Brain microvascular endothelial cell (primary cell): ENCODE data around the gene MNX1.

Experiments used
- DNase-seq: peaks from one replicate; pipeline ENCODE4 v3.0.0-alpha.2; 2020
- H3K27ac ChIP-seq: fragments of 250-450 bp; sonication (Bioruptor Pico); 2 replicates; pipeline ENCODE4 v1.5.1; 2020; ENCODE audit warnings: mild to moderate bottlenecking, moderate library complexity
- H3K27me3 ChIP-seq: fragments of 250-450 bp; sonication (Bioruptor Pico); replicated peaks from 2 replicates; pipeline ENCODE4 v1.5.1; 2020; ENCODE audit warnings: mild to moderate bottlenecking
- H3K36me3 ChIP-seq: fragments of 250-450 bp; sonication (Bioruptor Pico); replicated peaks from 2 replicates; pipeline ENCODE4 v1.5.1; 2020; ENCODE audit warnings: mild to moderate bottlenecking
- H3K4me3 ChIP-seq: 2 replicates; pipeline ENCODE4 v1.5.1; 2011; ENCODE audit warnings: low read depth, mild to moderate bottlenecking, control low read depth, low read length, moderate library complexity
- in situ Hi-C: cut with HindIII; loops from 2 replicates; pipeline ENCODE4 v1.10.0; 2017; ENCODE audit warnings: low sequenced_read_pairs, low pct_ligation_motif_present
- TF ChIP-seq, protein P1 (sequence below): IDR thresholded peaks from 2 replicates; pipeline ENCODE4 v1.5.1; 2011; ENCODE audit warnings: low read depth, mild to moderate bottlenecking, moderate library complexity, low read length, control low read depth, inconsistent platforms; ENCODE audit errors: missing control alignments

Gene MNX1

DNA sequence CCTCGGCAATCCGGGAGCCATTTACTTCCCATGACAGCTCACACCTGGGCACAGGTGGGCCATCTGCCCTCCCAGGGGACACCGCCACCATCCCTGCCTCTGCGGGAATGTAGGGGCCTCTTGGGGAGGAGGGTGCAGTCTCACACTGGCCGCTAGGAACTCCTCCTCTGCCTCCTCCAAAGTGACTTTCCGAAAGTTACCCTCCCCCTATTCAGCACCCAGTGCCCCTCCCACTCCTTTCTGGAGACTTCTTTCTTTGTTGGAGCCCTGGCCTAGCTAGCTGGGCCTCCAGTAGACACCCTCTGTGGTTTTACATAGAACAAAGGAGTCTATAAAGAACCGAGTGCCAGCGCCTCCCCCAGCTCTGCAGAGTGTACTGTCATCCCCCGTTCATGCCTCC is 45.8 kb upstream of the MNX1 start:
- Histone ChIP-seq H3K4me3 (no peak overlapping the region), H3K27ac (no peak overlapping the region), H3K27me3 (no peaks in the 10 kb centered on the region), H3K36me3 (no peaks in the 10 kb centered on the region)
- in situ Hi-C loops = no loop called here
- TF ChIP-seq, protein P1, sequence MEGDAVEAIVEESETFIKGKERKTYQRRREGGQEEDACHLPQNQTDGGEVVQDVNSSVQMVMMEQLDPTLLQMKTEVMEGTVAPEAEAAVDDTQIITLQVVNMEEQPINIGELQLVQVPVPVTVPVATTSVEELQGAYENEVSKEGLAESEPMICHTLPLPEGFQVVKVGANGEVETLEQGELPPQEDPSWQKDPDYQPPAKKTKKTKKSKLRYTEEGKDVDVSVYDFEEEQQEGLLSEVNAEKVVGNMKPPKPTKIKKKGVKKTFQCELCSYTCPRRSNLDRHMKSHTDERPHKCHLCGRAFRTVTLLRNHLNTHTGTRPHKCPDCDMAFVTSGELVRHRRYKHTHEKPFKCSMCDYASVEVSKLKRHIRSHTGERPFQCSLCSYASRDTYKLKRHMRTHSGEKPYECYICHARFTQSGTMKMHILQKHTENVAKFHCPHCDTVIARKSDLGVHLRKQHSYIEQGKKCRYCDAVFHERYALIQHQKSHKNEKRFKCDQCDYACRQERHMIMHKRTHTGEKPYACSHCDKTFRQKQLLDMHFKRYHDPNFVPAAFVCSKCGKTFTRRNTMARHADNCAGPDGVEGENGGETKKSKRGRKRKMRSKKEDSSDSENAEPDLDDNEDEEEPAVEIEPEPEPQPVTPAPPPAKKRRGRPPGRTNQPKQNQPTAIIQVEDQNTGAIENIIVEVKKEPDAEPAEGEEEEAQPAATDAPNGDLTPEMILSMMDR = no peak
- no peak for DNase-seq

DNA sequence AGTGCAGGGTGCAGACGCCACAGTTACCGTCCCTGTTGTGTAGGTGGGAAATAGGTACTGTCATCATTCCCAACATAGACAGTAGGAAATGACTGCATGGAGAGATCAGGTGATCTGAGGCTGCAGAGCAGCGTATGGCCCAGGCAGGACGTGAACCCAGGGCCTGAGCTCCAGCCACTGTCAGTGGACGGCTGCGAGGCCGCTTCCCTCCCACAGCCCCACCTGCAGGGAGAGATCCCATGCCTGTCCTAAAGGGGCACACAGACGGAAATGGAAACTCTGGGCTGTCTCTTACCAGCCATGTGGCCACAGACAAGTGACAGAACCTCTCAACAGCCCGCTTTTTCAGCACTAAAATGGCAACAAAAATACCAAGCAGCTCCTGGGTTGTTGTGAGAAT is 44.5 kb upstream of the MNX1 start:
- H3K4me3 ChIP-seq = no peak overlapping the region
- H3K36me3 ChIP-seq = no peaks in the 10 kb centered on the region
- DNase-seq = no peak
- in situ Hi-C loops = no loop called here
- H3K27me3 ChIP-seq = no peaks in the 10 kb centered on the region
- no peak overlapping the region for H3K27ac ChIP-seq
- TF ChIP-seq, protein P1 = no peak

DNA sequence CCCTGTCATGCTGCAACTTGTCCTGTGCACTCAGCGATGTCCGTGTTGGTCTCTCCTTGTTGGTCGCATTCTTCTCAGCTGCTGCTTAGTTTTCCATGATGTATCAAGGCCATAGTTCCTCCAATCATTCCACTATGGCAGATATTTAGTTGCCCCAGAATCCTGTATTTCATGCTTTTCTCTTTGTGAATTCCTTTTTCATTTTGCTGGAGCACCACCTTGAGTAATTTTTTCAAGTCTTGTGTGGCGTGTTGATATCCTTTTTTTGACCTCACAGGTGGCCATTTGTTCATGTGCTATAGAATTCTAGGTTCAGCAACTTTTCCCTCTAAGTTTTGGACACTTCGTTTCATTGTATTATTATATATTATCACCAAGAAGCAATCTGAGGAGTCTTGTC is 42.7 kb upstream of the MNX1 start:
- TF ChIP-seq, protein P1 = no peak
- no peak for DNase-seq
- H3K27me3 ChIP-seq = no peaks in the 10 kb centered on the region
- no peaks in the 10 kb centered on the region for H3K36me3 ChIP-seq
- H3K27ac ChIP-seq = no peak overlapping the region
- no peak overlapping the region for H3K4me3 ChIP-seq
- in situ Hi-C loops = no loop called here

DNA sequence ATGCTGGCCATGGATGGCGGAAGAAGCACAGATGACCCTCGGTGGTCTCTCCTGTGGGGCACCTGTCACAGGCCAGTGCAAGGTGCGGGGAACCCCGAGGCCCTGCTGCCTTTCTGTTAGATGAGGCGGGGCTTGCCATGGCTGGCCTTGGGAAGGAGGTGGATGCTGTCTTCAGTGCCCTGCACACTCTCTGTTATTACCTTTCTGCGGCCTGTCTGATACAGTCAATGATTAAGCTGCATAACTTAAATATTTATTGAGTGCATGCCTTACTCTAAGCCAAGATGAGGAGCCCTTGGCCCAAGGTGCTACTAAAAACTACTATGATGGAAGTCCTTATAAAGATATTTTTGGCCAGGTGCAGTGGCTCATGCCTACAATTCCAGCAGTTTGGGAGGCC is 36.7 kb upstream of the MNX1 start:
- Histone ChIP-seq H3K4me3 (no peak overlapping the region), H3K36me3 (no peaks in the 10 kb centered on the region), H3K27ac (no peak overlapping the region), H3K27me3 (no peaks in the 10 kb centered on the region)
- in situ Hi-C loops = no loop called here
- TF ChIP-seq, protein P1 = no peak
- DNase-seq = no peak

DNA sequence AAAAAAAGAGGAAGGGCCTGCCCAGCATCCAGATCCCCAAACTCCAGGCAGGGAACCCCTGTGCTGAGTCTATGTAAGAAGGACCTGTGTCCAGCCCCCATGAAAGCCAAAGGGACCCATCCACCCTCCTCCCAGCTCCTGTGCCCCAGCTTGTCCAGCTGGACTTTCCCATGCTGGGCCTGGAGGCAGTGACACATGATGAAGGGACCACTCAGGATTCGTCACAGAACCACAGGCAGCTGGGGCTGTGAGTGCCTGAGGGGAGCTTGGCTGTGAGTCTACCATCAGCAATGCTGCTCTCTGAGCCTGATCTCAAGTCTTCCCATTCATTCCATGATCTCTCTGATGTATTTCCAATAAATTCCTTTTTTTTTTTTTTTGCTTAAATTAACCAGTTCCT is 36.2 kb upstream of the MNX1 start:
- Histone ChIP-seq H3K27ac (no peak overlapping the region), H3K27me3 (no peaks in the 10 kb centered on the region), H3K4me3 (no peak overlapping the region), H3K36me3 (no peaks in the 10 kb centered on the region)
- in situ Hi-C loops = no loop called here
- TF ChIP-seq, protein P1 = no peak
- peak; percentile 23 for DNase-seq

DNA sequence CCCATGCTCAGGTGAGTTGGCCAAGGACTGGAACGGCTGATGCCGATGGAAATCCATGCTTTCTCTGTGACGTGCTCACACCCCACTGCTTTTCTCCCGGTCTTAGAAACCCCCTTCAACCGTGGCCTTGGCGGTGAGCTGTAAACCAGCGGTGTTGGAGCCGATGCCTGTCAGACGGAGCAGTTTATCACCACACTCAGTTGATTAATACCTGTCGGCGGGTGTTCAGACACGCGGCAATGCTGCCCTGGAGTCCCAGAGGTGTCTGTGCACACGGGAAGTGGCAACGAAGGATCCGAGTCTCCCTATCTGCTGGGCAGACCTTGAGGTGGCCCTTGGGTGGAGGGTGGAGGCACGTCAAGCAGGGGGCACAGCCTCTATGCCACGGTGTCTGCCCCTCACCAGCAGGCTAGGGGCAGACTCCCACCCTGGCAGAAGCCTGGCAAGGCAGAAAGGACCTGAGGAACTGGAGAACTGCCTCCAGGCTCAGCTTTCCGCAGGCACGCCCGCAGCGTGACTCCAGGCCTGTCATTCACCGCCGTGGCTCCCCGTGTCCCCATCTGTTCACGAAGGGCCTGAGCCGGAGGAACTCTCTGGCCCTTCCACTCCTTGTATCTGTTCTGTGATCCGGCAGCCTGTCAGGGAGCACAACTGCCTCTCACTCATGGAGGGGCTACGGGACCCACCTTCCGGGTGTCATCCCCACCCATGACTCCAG is 34.6 kb upstream of the MNX1 start:
- Histone ChIP-seq H3K27ac (no peak overlapping the region), H3K4me3 (no peak overlapping the region), H3K27me3 (no peaks in the 10 kb centered on the region), H3K36me3 (no peaks in the 10 kb centered on the region)
- in situ Hi-C loops = no loop called here
- TF ChIP-seq, protein P1 = no peak
- no peak for DNase-seq
